Liver (tissue), 9 donors: ENCODE results near the gene TIAM1. TPM values are rescaled to one million over a fixed set of nuclear protein-coding genes. Genes with fewer than 3 reads are reported as not detected.

Source experiments
- DNase-seq: peaks from one replicate; pipeline ENCODE4 v3.0.0-alpha.2; 2017; ENCODE audit warnings: low spot score
- H3K27ac ChIP-seq, 2 donors: one replicate each; pipeline ENCODE4 v1.7.0; 2013; ENCODE audit warnings: inconsistent platforms in 2 of 2, low read length in 2 of 2, control low read depth in 1 of 2, low read depth in 1 of 2, mild to moderate bottlenecking in 1 of 2
- H3K27me3 ChIP-seq, 4 donors: one replicate each; pipeline versions ENCODE4 v1.6.1 to v1.7.0; 2013; ENCODE audit warnings: low read length in 3 of 4, inconsistent platforms in 1 of 4, mild to moderate bottlenecking in 1 of 4, moderate library complexity in 1 of 4; ENCODE audit not compliant: control insufficient read depth in 4 of 4, insufficient read depth in 4 of 4
- H3K36me3 ChIP-seq, 4 donors: one replicate each; pipeline versions ENCODE4 v1.6.1 to v1.7.0; 2013; ENCODE audit warnings: low read length in 3 of 4, mild to moderate bottlenecking in 3 of 4, low read depth in 1 of 4, moderate library complexity in 1 of 4; ENCODE audit not compliant: control insufficient read depth in 4 of 4, insufficient read depth in 3 of 4
- H3K4me1 ChIP-seq, 4 donors: one replicate each; pipeline versions ENCODE4 v1.6.1 to v1.7.0; 2013; ENCODE audit warnings: low read length in 3 of 4, mild to moderate bottlenecking in 3 of 4, moderate library complexity in 1 of 4; ENCODE audit not compliant: control insufficient read depth in 4 of 4, insufficient read depth in 4 of 4
- H3K4me3 ChIP-seq, 3 donors: one replicate each; pipeline versions ENCODE4 v1.6.1 to v1.7.0; 2013; ENCODE audit warnings: low read length in 3 of 3, control low read depth in 1 of 3, low read depth in 1 of 3, mild to moderate bottlenecking in 1 of 3
- H3K9ac ChIP-seq, 2 donors: one replicate each; pipeline ENCODE4 v1.7.0; 2013; ENCODE audit warnings: low read length in 2 of 2, mild to moderate bottlenecking in 2 of 2, moderate library complexity in 2 of 2, control low read depth in 1 of 2, low read depth in 1 of 2
- H3K9me3 ChIP-seq, 4 donors: one replicate each; pipeline versions ENCODE4 v1.6.1 to v1.7.0; 2013; ENCODE audit warnings: low read length in 3 of 4; ENCODE audit not compliant: control insufficient read depth in 4 of 4
- ATF3 ChIP-seq: IDR thresholded peaks from 2 replicates; pipeline ENCODE4 v1.6.1; 2016; ENCODE audit warnings: antibody characterized with exemption
- EGR1 ChIP-seq, 2 donors: IDR thresholded peaks; 2 replicates each; pipeline ENCODE4 v1.6.1; 2016 to 2018; ENCODE audit warnings: antibody characterized with exemption in 2 of 2, low read depth in 2 of 2
- FOXA2 ChIP-seq: IDR thresholded peaks from 2 replicates; pipeline ENCODE4 v1.6.1; 2016; ENCODE audit warnings: antibody characterized with exemption
- GABPA ChIP-seq, 2 donors: IDR thresholded peaks in 1 of 2; conservative IDR thresholded peaks in 1 of 2; 2 replicates each; pipeline ENCODE4 v1.6.1; 2016; ENCODE audit warnings: antibody characterized with exemption in 2 of 2, mild to moderate bottlenecking in 1 of 2, moderate library complexity in 1 of 2
- HNF4A ChIP-seq, 2 donors: conservative IDR thresholded peaks; 2 replicates each; pipeline ENCODE4 v1.6.1; 2016; ENCODE audit warnings: antibody characterized with exemption in 2 of 2, mild to moderate bottlenecking in 2 of 2
- JUND ChIP-seq, 2 donors: IDR thresholded peaks; 2 replicates each; pipeline ENCODE4 v1.6.1; 2016; ENCODE audit warnings: antibody characterized with exemption in 2 of 2
- MAX ChIP-seq: IDR thresholded peaks from 2 replicates; pipeline ENCODE4 v1.6.1; 2016; ENCODE audit warnings: antibody characterized with exemption
- NR2F2 ChIP-seq: IDR thresholded peaks from 2 replicates; pipeline ENCODE4 v1.6.1; 2016; ENCODE audit warnings: antibody characterized with exemption
- RAD21 ChIP-seq, 2 donors: IDR thresholded peaks; 2 replicates each; pipeline ENCODE4 v1.6.1; 2016; ENCODE audit warnings: antibody characterized with exemption in 2 of 2, mild to moderate bottlenecking in 2 of 2
- REST ChIP-seq: IDR thresholded peaks from 2 replicates; pipeline ENCODE4 v1.6.1; 2016; ENCODE audit warnings: antibody characterized with exemption, mild to moderate bottlenecking
- RXRA ChIP-seq, 2 donors: IDR thresholded peaks; 2 replicates each; pipeline ENCODE4 v1.6.1; 2017 to 2018; ENCODE audit warnings: antibody characterized with exemption in 2 of 2, mild to moderate bottlenecking in 1 of 2
- SP1 ChIP-seq: IDR thresholded peaks from 2 replicates; pipeline ENCODE4 v1.6.1; 2018; ENCODE audit warnings: antibody characterized with exemption, mild to moderate bottlenecking
- TAF1 ChIP-seq: conservative IDR thresholded peaks from 2 replicates; pipeline ENCODE4 v1.6.1; 2016; ENCODE audit warnings: antibody characterized with exemption, mild to moderate bottlenecking
- YY1 ChIP-seq: IDR thresholded peaks from 2 replicates; pipeline ENCODE4 v1.6.1; 2016; ENCODE audit warnings: antibody characterized with exemption, mild to moderate bottlenecking
- ZBTB33 ChIP-seq: IDR thresholded peaks from 2 replicates; pipeline ENCODE4 v1.6.1; 2016; ENCODE audit warnings: antibody characterized with exemption
- WGBS: extraction: QIAGEN DNeasy Blood & Tissue Kit; methylation state at CpG from one replicate; pipeline ENCODE4 v1.1.7; 2013; 5-methylcytosine and 5-hydroxymethylcytosine counted together
- polyA plus RNA-seq, 2 donors: library from polyadenylated mRNA; stranded (reverse) in 1 of 2; unstranded in 1 of 2; fragments of 200-250 nt in 1 of 2; fragments of >200 nt in 1 of 2; fragmentation: Nextera tagmentation in 1 of 2; extraction: Ambion mirVana in 1 of 2; gene quantifications; one replicate each; pipeline versions ENCODE4 v1.2.1 to v1.2.3, GENCODE V29; 2013 to 2015
- total RNA-seq, 2 donors: library from RNA; depleted of rRNA; stranded (reverse); fragments of >200 nt; gene quantifications; one replicate each; pipeline ENCODE4 v1.2.3, GENCODE V29; 2014
- donor health status: healthy.
- donor health status: healthy.
- donor health status: healthy.
- donor health status: healthy.
- donor health status: healthy.

Gene TIAM1
- total and polyA plus RNA-seq, 4 donors = 3.0 to 7.4 (median 4.8) TPM

GRCh38 chr21:31182231-31183140, 161.6 kb downstream of the TIAM1 start:
- no peak for TF ChIP-seq ATF3
- TF ChIP-seq REST = no peak
- no peak for TF ChIP-seq JUND (IDR thresholded peaks at IDR 0.05)
- no peak for TF ChIP-seq MAX
- no peak for TF ChIP-seq HNF4A (conservative IDR thresholded peaks at IDR 0.05)
- no peak for TF ChIP-seq RAD21 (IDR thresholded peaks at IDR 0.05)
- no peak for TF ChIP-seq TAF1
- TF ChIP-seq GABPA (IDR thresholded peaks at IDR 0.05 in 1 of 2, conservative IDR thresholded peaks at IDR 0.05 in 1 of 2) = no peak
- TF ChIP-seq RXRA (IDR thresholded peaks at IDR 0.05) = no peak
- no peak for TF ChIP-seq EGR1 (IDR thresholded peaks at IDR 0.05; ENCODE audit: low read depth in 2 of 2)
- TF ChIP-seq SP1 = no peak
- TF ChIP-seq YY1 = no peak
- Histone ChIP-seq H3K27ac (no peak overlapping the region), H3K4me1 (no peaks in the 10 kb centered on the region), H3K4me3 (no peak overlapping the region), H3K9me3 (no peaks in the 10 kb centered on the region), H3K36me3 (peaks cover 0 to 8% (median under 1%) of the 10 kb centered on the region in 4 donors), H3K9ac (no peak overlapping the region), H3K27me3 (no peaks in the 10 kb centered on the region)
- 91% methylated on average over 24 of the region's 24 CpGs for WGBS
- no peak for DNase-seq

GRCh38 chr21:31181082-31181750, 162.8 kb downstream of the TIAM1 start:
- Histone ChIP-seq H3K27me3 (no peaks in the 10 kb centered on the region), H3K36me3 (peaks cover 0 to 4% (median under 1%) of the 10 kb centered on the region in 4 donors), H3K27ac (no peak overlapping the region), H3K4me1 (no peaks in the 10 kb centered on the region), H3K9ac (no peak overlapping the region), H3K4me3 (no peak overlapping the region), H3K9me3 (no peaks in the 10 kb centered on the region)
- TF ChIP-seq JUND (IDR thresholded peaks at IDR 0.05) (no peak), MAX (no peak), ZBTB33 (no peak), NR2F2 (no peak), GABPA (IDR thresholded peaks at IDR 0.05 in 1 of 2, conservative IDR thresholded peaks at IDR 0.05 in 1 of 2) (no peak), ATF3 (no peak), REST (no peak), SP1 (no peak), YY1 (no peak), FOXA2 (no peak)
- DNase-seq = no peak
- WGBS = 86% methylated on average over 12 of the region's 12 CpGs
